HUDEP-2 (cell line): Measurements from ENCODE around the gene NFIL3.

ENCODE experiments used
- DNase-seq, 76 experiments: peaks; one replicate each; lab custom pipeline; 2025; ENCODE audit not compliant: unreplicated experiment in 76 of 76; lab: John Stamatoyannopoulos, UW

The NFIL3 gene

GRCh38 chr9:91422758-91423711 lies 597 bp downstream of the NFIL3 start:
- peak in 20 of 76 experiments; percentile 5 to 56 (median 22) for DNase-seq

- DNase-seq = peak in 2 of 76 experiments; percentile 1 to 4
These were observed 1.5 kb downstream of the NFIL3 start for GRCh38 chr9:91421971-91422757.

GRCh38 chr9:91421128-91421765 lies 2.4 kb downstream of the NFIL3 start:
- no peak for DNase-seq

GRCh38 chr9:91420501-91421127 lies 3.0 kb downstream of the NFIL3 start:
- no peak for DNase-seq

- DNase-seq = no peak
These were observed 4.1 kb downstream of the NFIL3 start for GRCh38 chr9:91419222-91420191.

GRCh38 chr9:91418215-91418610 lies 5.4 kb downstream of the NFIL3 start:
- DNase-seq = no peak

- no peak for DNase-seq
These were observed 5.9 kb downstream of the NFIL3 start for GRCh38 chr9:91417602-91418214.

- DNase-seq = no peak
These were observed 7.4 kb downstream of the NFIL3 start for GRCh38 chr9:91416096-91416712.

GRCh38 chr9:91415290-91415689 lies 8.3 kb downstream of the NFIL3 start:
- no peak for DNase-seq

- no peak for DNase-seq
These were observed 10.7 kb downstream of the NFIL3 start for GRCh38 chr9:91412941-91413340.

GRCh38 chr9:91411096-91411771 lies 12.4 kb downstream of the NFIL3 start:
- no peak for DNase-seq

GRCh38 chr9:91410161-91410560 lies 13.5 kb downstream of the NFIL3 start:
- DNase-seq = no peak

- DNase-seq = no peak
These were observed 15.2 kb downstream of the NFIL3 start for GRCh38 chr9:91408475-91408874.

- DNase-seq = peak in 1 of 76 experiments; percentile 1
These were observed 15.9 kb downstream of the NFIL3 start for GRCh38 chr9:91407580-91408318.

GRCh38 chr9:91405343-91406077 lies 18.1 kb downstream of the NFIL3 start:
- no peak for DNase-seq

GRCh38 chr9:91403665-91404543 lies 19.7 kb downstream of the NFIL3 start:
- no peak for DNase-seq
